Esophagus squamous epithelium (tissue), 4 donors: ENCODE data around the gene SLC25A27.

Experiments used
- CTCF ChIP-seq, 6 experiments: fragments of 450-650 bp in 4 of 6; fragments of 200-600 bp in 2 of 6; sonication (generic) in 2 of 6; IDR thresholded peaks; one replicate each; pipeline ENCODE4 v1.5.1; 2016 to 2019; ENCODE audit warnings: antibody characterized with exemption in 6 of 6, mild to moderate bottlenecking in 4 of 6, moderate library complexity in 4 of 6
- POLR2A ChIP-seq, 4 donors: fragments of 450-650 bp; IDR thresholded peaks; one replicate each; pipeline ENCODE4 v1.6.1; 2017; ENCODE audit warnings: antibody characterized with exemption in 4 of 4, mild to moderate bottlenecking in 4 of 4, moderate library complexity in 3 of 4

DNA sequence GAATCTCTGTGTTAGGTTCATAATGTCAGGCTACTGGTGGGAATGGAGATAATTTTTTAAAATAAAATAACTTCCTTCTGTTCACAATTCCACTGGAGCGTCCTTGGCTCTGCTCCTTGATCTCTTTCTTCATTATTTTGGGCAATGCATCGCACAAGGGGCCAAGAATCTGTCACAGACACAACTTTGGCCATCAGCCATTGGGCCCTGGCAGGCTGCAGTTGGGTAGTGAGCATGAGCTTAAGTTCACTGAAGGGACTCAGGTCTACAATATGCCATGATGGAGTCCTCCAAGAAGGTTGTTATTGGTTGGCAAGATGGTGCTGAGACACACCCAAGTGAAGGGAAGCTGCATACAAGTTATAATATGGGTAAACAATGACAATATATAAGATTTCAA is 40.1 kb upstream of the SLC25A27 start:
- TF ChIP-seq CTCF (IDR thresholded peaks at IDR 0.05): no peak
- TF ChIP-seq POLR2A (IDR thresholded peaks at IDR 0.05): no peak
